GM23338 (cell line): ENCODE measurements around the gene NAA20. TPM values are rescaled to one million over a fixed set of nuclear protein-coding genes. Genes with fewer than 3 reads are reported as not detected.

Source experiments
- ATAC-seq: fragments of 200-7000 bp; cut with Tn5 transposase; 3 replicates; pipeline ENCODE4 v1.9.1; 2020
- DNase-seq: peaks from one replicate; pipeline ENCODE4 v3.0.0-alpha.2; 2015; ENCODE audit warnings: low spot score
- H2AFZ ChIP-seq: fragments of 200-600 bp; sonication (generic); 2 replicates; pipeline ENCODE4 v1.8.0; 2016; ENCODE audit warnings: antibody characterized with exemption, mild to moderate bottlenecking, moderate library complexity
- H3F3A ChIP-seq: fragments of 200-600 bp; sonication (generic); replicated peaks from 2 replicates; pipeline ENCODE4 v1.8.0; 2017; ENCODE audit warnings: antibody characterized with exemption, mixed run types, low read depth
- H3K27ac ChIP-seq: fragments of 200-600 bp; sonication (generic); 2 replicates; pipeline ENCODE4 v1.6.1; 2016; ENCODE audit warnings: low read depth
- H3K27me3 ChIP-seq: fragments of 200-600 bp; sonication (generic); 2 replicates; pipeline ENCODE4 v1.8.0; 2016; ENCODE audit warnings: mild to moderate bottlenecking, mixed run types, moderate library complexity; ENCODE audit not compliant: insufficient read depth
- H3K36me3 ChIP-seq: fragments of 200-600 bp; sonication (generic); 2 replicates; pipeline ENCODE4 v1.8.0; 2016; ENCODE audit warnings: mild to moderate bottlenecking; ENCODE audit not compliant: insufficient read depth
- H3K4me1 ChIP-seq: fragments of 200-600 bp; sonication (generic); 2 replicates; pipeline ENCODE4 v1.8.0; 2016; ENCODE audit warnings: mild to moderate bottlenecking, moderate library complexity; ENCODE audit not compliant: insufficient read depth
- H3K4me2 ChIP-seq: fragments of 200-600 bp; sonication (generic); 2 replicates; pipeline ENCODE4 v1.7.1; 2017; ENCODE audit warnings: mixed run types
- H3K4me3 ChIP-seq: fragments of 200-600 bp; sonication (generic); 2 replicates; pipeline ENCODE4 v1.6.1; 2016; ENCODE audit warnings: mixed run types
- H3K79me2 ChIP-seq: fragments of 200-600 bp; sonication (generic); replicated peaks from 2 replicates; pipeline ENCODE4 v1.8.0; 2017; ENCODE audit warnings: mild to moderate bottlenecking; ENCODE audit not compliant: insufficient read depth
- H3K9me2 ChIP-seq: fragments of 200-600 bp; sonication (generic); 2 replicates; pipeline ENCODE4 v1.8.0; 2017; ENCODE audit not compliant: insufficient read depth
- H4K20me1 ChIP-seq: fragments of 200-600 bp; sonication (generic); replicated peaks from 2 replicates; pipeline ENCODE4 v1.8.0; 2017; ENCODE audit warnings: mild to moderate bottlenecking; ENCODE audit not compliant: insufficient read depth
- H3K27ac Mint-ChIP-seq: 2 replicates; pipeline ENCODE4 v1.8.0; 2020; ENCODE audit warnings: inconsistent platforms, mild to moderate bottlenecking, moderate library complexity, mixed read lengths
- H3K27me3 Mint-ChIP-seq: 3 replicates; pipeline ENCODE4 v1.8.0; 2022; ENCODE audit warnings: low read depth, mild to moderate bottlenecking, moderate library complexity, mixed read lengths, inconsistent platforms; ENCODE audit not compliant: insufficient read depth, poor library complexity
- H3K36me3 Mint-ChIP-seq: 3 replicates; pipeline ENCODE4 v1.8.0; 2021; ENCODE audit warnings: low read depth, mild to moderate bottlenecking, inconsistent platforms, moderate library complexity, mixed read lengths
- H3K4me1 Mint-ChIP-seq: 3 replicates; pipeline ENCODE4 v1.8.0; 2020; ENCODE audit warnings: mild to moderate bottlenecking, inconsistent platforms, mixed read lengths
- H3K4me3 Mint-ChIP-seq: 3 replicates; pipeline ENCODE4 v1.8.0; 2021; ENCODE audit warnings: moderate library complexity, mild to moderate bottlenecking, inconsistent platforms, mixed read lengths
- H3K9me3 Mint-ChIP-seq: 3 replicates; pipeline ENCODE4 v1.8.0; 2020; ENCODE audit warnings: moderate library complexity, mild to moderate bottlenecking, inconsistent platforms, mixed read lengths
- CREB1 ChIP-seq: fragments of 250-450 bp; sonication (Bioruptor Pico); IDR thresholded peaks from 2 replicates; pipeline ENCODE4 v1.5.0; 2020; ENCODE audit warnings: low read depth, mild to moderate bottlenecking, moderate library complexity
- CTCF ChIP-seq, 2 experiments: fragments of 200-600 bp in 1 of 2; sonication (generic) in 1 of 2; conservative IDR thresholded peaks; 2 replicates each; pipeline versions ENCODE4 v1.5.1 to v1.6.1; 2016 to 2017; ENCODE audit warnings: antibody characterized with exemption in 2 of 2, low read depth in 2 of 2, mild to moderate bottlenecking in 2 of 2, moderate library complexity in 1 of 2
- ETS1 ChIP-seq: IDR thresholded peaks from 2 replicates; pipeline ENCODE4 v1.6.1; 2016; ENCODE audit warnings: antibody characterized with exemption
- EZH2 ChIP-seq: fragments of 200-600 bp; sonication (generic); IDR thresholded peaks from one replicate; pipeline ENCODE4 v1.8.0; 2017; ENCODE audit warnings: antibody characterized with exemption, mild to moderate bottlenecking, low read depth; ENCODE audit not compliant: unreplicated experiment
- EZH2phosphoT487 ChIP-seq: fragments of 200-600 bp; sonication (generic); IDR thresholded peaks from one replicate; pipeline ENCODE4 v1.8.1; 2018; ENCODE audit warnings: antibody characterized with exemption; ENCODE audit not compliant: unreplicated experiment
- NANOG ChIP-seq: IDR thresholded peaks from 2 replicates; pipeline ENCODE4 v1.6.1; 2016; ENCODE audit warnings: antibody characterized with exemption, borderline replicate concordance
- POLR2AphosphoS5 ChIP-seq: IDR thresholded peaks from 2 replicates; pipeline ENCODE4 v1.6.1; 2016; ENCODE audit warnings: antibody characterized with exemption, low read depth
- STAT1 ChIP-seq: IDR thresholded peaks from one replicate; pipeline ENCODE4 v1.6.1; 2016; ENCODE audit warnings: antibody characterized with exemption; ENCODE audit not compliant: unreplicated experiment
- ZNF114 ChIP-seq: fragments of 250-450 bp; sonication (Bioruptor Pico); IDR thresholded peaks from 2 replicates; pipeline ENCODE4 v1.5.0; 2020; ENCODE audit warnings: mild to moderate bottlenecking, moderate library complexity
- ZNF331 ChIP-seq: fragments of 250-450 bp; sonication (Bioruptor Pico); IDR thresholded peaks from 2 replicates; pipeline ENCODE4 v1.5.0; 2020; ENCODE audit warnings: low read depth, mild to moderate bottlenecking, moderate library complexity
- polyA plus RNA-seq: library from polyadenylated mRNA; unstranded; fragments of >200 nt; fragmentation: Nextera tagmentation; extraction: Ambion mirVana; gene quantifications from 2 replicates; pipeline ENCODE4 v1.2.1, GENCODE V29; 2016
- total RNA-seq: library from RNA; depleted of rRNA; stranded (reverse); fragments of >200 nt; shearing (Covaris generic); gene quantifications from 2 replicates; pipeline ENCODE4 v1.2.3, GENCODE V29; 2014
- TF ChIP-seq, protein P1 (sequence below): IDR thresholded peaks from one replicate; pipeline ENCODE4 v1.6.1; 2018; ENCODE audit warnings: antibody characterized with exemption; ENCODE audit not compliant: unreplicated experiment

Gene NAA20
- total and polyA plus RNA-seq, 2 experiments from 2014 or later = 28.7 to 117 TPM

DNA sequence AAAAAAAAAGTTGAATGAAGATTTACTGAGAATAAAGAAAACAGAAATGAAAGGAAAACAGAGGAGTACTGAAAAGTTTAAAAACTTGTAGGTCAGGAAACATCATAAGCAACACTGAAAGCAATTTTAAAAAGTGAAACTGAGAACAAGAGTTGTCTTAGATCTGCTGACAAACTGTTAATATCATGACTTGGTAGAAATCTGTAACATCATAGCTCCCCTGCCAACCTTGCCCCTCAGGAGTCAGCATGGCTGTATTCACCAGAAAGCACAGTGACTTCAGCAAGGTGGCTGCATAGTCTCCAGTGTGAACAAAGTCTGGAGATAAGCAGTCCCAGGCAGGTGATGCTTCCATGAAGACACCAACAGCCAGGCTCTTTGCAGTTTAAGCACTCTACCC lies 5.3 kb downstream of the NAA20 start (continued):
- TF ChIP-seq, protein P1, sequence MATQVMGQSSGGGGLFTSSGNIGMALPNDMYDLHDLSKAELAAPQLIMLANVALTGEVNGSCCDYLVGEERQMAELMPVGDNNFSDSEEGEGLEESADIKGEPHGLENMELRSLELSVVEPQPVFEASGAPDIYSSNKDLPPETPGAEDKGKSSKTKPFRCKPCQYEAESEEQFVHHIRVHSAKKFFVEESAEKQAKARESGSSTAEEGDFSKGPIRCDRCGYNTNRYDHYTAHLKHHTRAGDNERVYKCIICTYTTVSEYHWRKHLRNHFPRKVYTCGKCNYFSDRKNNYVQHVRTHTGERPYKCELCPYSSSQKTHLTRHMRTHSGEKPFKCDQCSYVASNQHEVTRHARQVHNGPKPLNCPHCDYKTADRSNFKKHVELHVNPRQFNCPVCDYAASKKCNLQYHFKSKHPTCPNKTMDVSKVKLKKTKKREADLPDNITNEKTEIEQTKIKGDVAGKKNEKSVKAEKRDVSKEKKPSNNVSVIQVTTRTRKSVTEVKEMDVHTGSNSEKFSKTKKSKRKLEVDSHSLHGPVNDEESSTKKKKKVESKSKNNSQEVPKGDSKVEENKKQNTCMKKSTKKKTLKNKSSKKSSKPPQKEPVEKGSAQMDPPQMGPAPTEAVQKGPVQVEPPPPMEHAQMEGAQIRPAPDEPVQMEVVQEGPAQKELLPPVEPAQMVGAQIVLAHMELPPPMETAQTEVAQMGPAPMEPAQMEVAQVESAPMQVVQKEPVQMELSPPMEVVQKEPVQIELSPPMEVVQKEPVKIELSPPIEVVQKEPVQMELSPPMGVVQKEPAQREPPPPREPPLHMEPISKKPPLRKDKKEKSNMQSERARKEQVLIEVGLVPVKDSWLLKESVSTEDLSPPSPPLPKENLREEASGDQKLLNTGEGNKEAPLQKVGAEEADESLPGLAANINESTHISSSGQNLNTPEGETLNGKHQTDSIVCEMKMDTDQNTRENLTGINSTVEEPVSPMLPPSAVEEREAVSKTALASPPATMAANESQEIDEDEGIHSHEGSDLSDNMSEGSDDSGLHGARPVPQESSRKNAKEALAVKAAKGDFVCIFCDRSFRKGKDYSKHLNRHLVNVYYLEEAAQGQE = no peak
- TF ChIP-seq EZH2phosphoT487 (no peak), NANOG (no peak), ZNF331 (CRISPR knock-in tag) (no peak), ETS1 (no peak), CTCF (conservative IDR thresholded peaks at IDR 0.05; ENCODE audit: low read depth in 2 of 2) (no peak), ZNF114 (CRISPR knock-in tag) (no peak), EZH2 (no peak), STAT1 (no peak)

- Histone ChIP-seq H3K27me3 (no peaks in the 10 kb centered on the region), H3K27ac (no peak overlapping the region), H3F3A (no peaks in the 10 kb centered on the region), H3K36me3 (peaks cover 5% of the 10 kb centered on the region; the same call in 1 of the 2 replicates), H3K4me2 (no peak overlapping the region), H2AFZ (no peak overlapping the region), H3K4me1 (peaks cover under 1% of the 10 kb centered on the region; the same call in 1 of the 2 replicates), H3K9me2 (no peaks in the 10 kb centered on the region), H3K79me2 (peaks cover 93% of the 10 kb centered on the region), H3K4me3 (no peak overlapping the region), H4K20me1 (peaks cover 6% of the 10 kb centered on the region)
- TF ChIP-seq EZH2 = no peak
- TF ChIP-seq POLR2AphosphoS5 = no peak
- no peak for TF ChIP-seq ETS1
- TF ChIP-seq, protein P1 = no peak
- TF ChIP-seq ZNF331 (CRISPR knock-in tag) = no peak
- no peak for TF ChIP-seq CREB1 (CRISPR knock-in tag)
- TF ChIP-seq CTCF (conservative IDR thresholded peaks at IDR 0.05; ENCODE audit: low read depth in 2 of 2) = no peak
- DNase-seq (no peak), ATAC-seq (no peak)
- Mint-ChIP-seq H3K9me3 (no peaks in the 10 kb centered on the region), H3K27me3 (peaks cover 6% of the 10 kb centered on the region), H3K4me1 (peaks cover 15% of the 10 kb centered on the region), H3K4me3 (no peak overlapping the region), H3K27ac (no peak overlapping the region), H3K36me3 (peaks cover 14% of the 10 kb centered on the region)
Observed at GRCh38 chr20:20023395-20023794, 6.2 kb downstream of the NAA20 start.
